Nephron progenitor cell (in vitro differentiated cells): ENCODE data around the gene ANKS1B.
"Not testable (repeated sequence)": the region's sequence is repeated elsewhere in the genome, so short reads cannot be mapped to it uniquely, and the experiment has no call there.

Source experiments
- DNase-seq: peaks from one replicate; pipeline ENCODE4 v3.0.0; 2021
- H3K27ac Mint-ChIP-seq: 2 replicates; pipeline ENCODE4 v1.8.0; 2021; ENCODE audit warnings: mild to moderate bottlenecking, moderate library complexity, mixed read lengths
- H3K27me3 Mint-ChIP-seq: 2 replicates; pipeline ENCODE4 v1.8.0; 2021; ENCODE audit warnings: mild to moderate bottlenecking, low read depth, mixed read lengths; ENCODE audit not compliant: poor library complexity
- H3K36me3 Mint-ChIP-seq: 2 replicates; pipeline ENCODE4 v1.8.0; 2021; ENCODE audit warnings: low read depth, mixed read lengths
- H3K4me1 Mint-ChIP-seq: 2 replicates; pipeline ENCODE4 v1.8.0; 2021; ENCODE audit warnings: mixed read lengths
- H3K4me3 Mint-ChIP-seq: 2 replicates; pipeline ENCODE4 v1.8.0; 2021; ENCODE audit warnings: mild to moderate bottlenecking, moderate library complexity, mixed read lengths
- H3K9me3 Mint-ChIP-seq: 2 replicates; pipeline ENCODE4 v1.8.0; 2021; ENCODE audit warnings: mild to moderate bottlenecking, moderate library complexity, mixed read lengths
- CTCF ChIP-seq: fragments of 200-600 bp; sonication (generic); IDR thresholded peaks from 2 replicates; pipeline ENCODE4 v1.5.0; 2021; ENCODE audit warnings: antibody characterized with exemption

The ANKS1B gene

DNA sequence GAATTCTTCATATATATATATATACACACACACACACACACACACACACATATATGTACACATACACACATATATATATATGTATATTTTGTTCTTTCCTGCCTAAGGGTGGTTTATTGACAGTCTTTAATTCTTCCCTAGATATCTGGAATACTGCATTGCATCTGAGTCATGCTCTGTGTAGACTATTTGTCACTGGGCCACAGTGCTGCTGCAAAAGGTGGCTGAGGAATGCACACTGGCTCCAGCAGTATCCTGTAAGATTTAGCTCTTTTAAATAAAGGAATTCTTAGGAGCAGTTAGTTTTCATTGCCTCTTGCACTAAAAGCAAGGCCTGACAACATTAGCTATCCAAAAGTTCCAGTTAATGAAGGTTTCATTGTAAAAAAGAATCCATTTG, 1138.8 kb downstream of the ANKS1B start:
- Mint-ChIP-seq H3K9me3 (no peaks in the 10 kb centered on the region), H3K4me1 (no peaks in the 10 kb centered on the region), H3K27ac (no peak overlapping the region), H3K27me3 (peaks cover 13% of the 10 kb centered on the region), H3K36me3 (no peaks in the 10 kb centered on the region), H3K4me3 (no peak overlapping the region)
- DNase-seq, result no peak
- TF ChIP-seq CTCF, result no peak

DNA sequence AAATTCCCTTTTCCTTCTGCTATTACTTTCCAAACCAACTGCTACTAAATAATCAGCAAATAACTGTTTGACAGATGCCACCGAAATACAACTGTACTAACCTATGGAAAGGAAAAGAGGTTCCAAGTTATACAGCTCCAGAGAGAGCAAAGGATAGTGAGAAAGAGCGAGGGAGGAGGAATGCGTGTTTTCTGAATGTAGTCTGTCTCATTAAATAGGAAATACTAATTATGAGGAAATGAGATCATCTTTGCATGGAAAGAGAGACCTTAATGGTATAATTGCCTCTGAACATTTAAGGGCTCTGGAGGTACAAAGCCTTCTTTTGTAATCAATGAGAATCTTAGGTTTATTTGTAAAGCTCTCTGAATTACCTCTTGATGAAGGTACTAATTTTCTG, 1144.4 kb downstream of the ANKS1B start:
- H3K4me3 Mint-ChIP-seq, result no peak overlapping the region
- H3K36me3 Mint-ChIP-seq, result no peaks in the 10 kb centered on the region
- peaks cover 27% of the 10 kb centered on the region for H3K27me3 Mint-ChIP-seq
- H3K27ac Mint-ChIP-seq, result no peak overlapping the region
- no peak for DNase-seq
- no peaks in the 10 kb centered on the region for H3K9me3 Mint-ChIP-seq
- H3K4me1 Mint-ChIP-seq, result no peaks in the 10 kb centered on the region
- TF ChIP-seq CTCF, result no peak

- DNase-seq, result no peak
- Mint-ChIP-seq H3K4me3 (no peak overlapping the region), H3K9me3 (no peaks in the 10 kb centered on the region), H3K27me3 (peaks cover 25% of the 10 kb centered on the region), H3K36me3 (no peaks in the 10 kb centered on the region), H3K4me1 (no peaks in the 10 kb centered on the region), H3K27ac (no peak overlapping the region)
- TF ChIP-seq CTCF, result peak; percentile 49
These were observed 1146.5 kb downstream of the ANKS1B start for GRCh38 chr12:98838231-98838647.

DNA sequence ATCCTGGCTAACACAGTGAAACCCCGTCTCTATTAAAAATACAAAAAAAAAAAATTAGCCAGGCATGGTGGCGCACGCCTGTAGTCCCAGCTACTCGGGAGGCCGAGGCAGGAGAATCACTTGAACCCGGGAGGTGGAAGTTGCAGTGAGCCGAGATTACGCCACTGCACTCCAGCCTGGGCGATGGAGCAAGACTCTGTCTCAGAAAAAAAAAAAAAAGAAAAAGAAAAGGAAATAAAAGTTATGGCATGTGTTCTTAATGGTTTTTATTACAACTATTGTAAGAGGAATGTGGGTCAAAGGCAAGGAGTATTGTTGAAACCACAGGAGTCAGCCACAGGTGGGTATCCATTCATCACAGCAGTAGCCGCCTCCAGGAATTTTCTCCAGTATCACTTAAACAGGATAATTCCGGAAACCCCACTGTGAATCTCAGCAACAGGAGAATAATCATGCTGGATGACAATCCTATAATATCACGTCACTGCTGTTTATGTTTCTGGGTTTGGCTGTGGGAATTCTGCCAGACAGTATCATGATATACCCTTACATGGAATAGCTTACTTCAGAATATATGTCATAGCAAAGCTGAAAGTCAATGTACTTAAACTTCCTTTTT, 1147.5 kb downstream of the ANKS1B start:
- H3K27ac Mint-ChIP-seq, H3K36me3 Mint-ChIP-seq, H3K4me3 Mint-ChIP-seq, DNase-seq, H3K9me3 Mint-ChIP-seq, H3K4me1 Mint-ChIP-seq: not testable (repeated sequence)
- peaks cover 23% of the 10 kb centered on the region for H3K27me3 Mint-ChIP-seq

DNA sequence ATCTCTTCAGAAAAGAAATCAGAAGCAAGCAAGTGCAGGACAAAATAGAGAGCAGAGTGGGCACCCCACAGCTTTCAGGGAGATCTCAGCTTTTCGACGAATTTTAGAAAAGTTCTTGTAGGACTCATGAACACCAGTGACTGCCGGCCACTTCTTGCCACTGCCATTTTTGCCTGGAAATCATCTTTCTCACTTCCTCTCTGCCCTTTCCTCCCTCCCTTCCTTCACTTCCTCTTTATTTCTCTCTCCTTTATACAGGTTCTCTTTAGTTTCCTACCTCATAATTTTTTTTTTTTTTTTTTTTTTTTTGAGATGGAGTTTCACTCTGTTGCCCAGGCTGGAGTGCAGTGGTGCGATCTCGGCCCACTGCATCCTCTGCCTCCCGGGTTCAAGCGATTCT, 1154.1 kb downstream of the ANKS1B start:
- H3K36me3 Mint-ChIP-seq, result no peaks in the 10 kb centered on the region
- no peaks in the 10 kb centered on the region for H3K4me1 Mint-ChIP-seq
- DNase-seq, result no peak
- TF ChIP-seq CTCF, result no peak
- peaks cover 3% of the 10 kb centered on the region for H3K27me3 Mint-ChIP-seq
- no peak overlapping the region for H3K27ac Mint-ChIP-seq
- no peak overlapping the region for H3K4me3 Mint-ChIP-seq
- no peaks in the 10 kb centered on the region for H3K9me3 Mint-ChIP-seq

DNA sequence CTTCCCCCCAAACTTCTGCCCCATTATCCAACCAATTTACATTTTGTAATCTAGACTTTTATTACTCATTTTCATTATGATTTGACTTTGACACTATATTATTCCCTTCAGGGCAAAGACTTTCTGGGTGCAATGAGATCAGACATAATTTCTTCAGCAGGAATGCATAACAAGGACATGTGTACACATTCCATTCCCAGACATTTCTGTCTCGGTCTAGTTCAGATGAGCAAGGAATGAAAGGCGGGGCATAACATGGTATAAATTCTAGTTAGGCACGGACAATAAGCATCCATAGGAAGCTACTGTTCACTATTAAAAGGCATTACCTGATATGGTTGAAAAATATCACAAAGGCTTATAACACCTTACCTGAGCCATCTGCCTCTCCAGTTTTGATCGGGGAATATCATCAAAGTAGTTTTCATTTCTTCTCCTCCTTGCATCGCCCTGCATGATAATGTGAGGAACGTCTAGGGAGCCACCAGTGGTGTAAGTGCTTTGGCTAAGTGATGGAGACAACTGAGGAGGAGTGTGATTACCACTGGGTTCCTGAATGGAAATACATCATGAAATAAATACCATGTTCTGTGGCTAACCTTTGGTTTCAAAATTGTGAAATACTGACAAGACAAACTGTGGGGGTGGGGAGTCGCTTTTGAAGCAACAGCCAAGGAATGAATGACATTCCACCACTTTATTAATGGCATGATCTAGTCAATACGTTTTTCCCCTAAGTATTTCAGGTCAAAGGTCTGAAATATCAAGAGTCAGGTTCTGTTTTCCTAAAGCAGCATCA, 1155.7 kb downstream of the ANKS1B start:
- H3K27ac Mint-ChIP-seq, result no peak overlapping the region
- H3K9me3 Mint-ChIP-seq, result no peaks in the 10 kb centered on the region
- no peaks in the 10 kb centered on the region for H3K36me3 Mint-ChIP-seq
- no peak for TF ChIP-seq CTCF
- DNase-seq, result no peak
- no peaks in the 10 kb centered on the region for H3K4me1 Mint-ChIP-seq
- H3K27me3 Mint-ChIP-seq, result peaks cover 3% of the 10 kb centered on the region
- H3K4me3 Mint-ChIP-seq, result no peak overlapping the region
